SK-N-SH treated with all-trans-retinoic acid at 6 μM for 48 hours (cell line): ENCODE measurements around the gene SLC35G2.
"Not testable (repeated sequence)": the region's sequence is repeated elsewhere in the genome, so short reads cannot be mapped to it uniquely, and the experiment has no call there.

Source experiments
- CREB5 ChIP-seq: fragments of 250-450 bp; sonication (Bioruptor Pico); IDR thresholded peaks from 2 replicates; pipeline ENCODE4 v1.5.1; 2020; ENCODE audit warnings: low read depth, mild to moderate bottlenecking, moderate library complexity
- ESRRG ChIP-seq: fragments of 250-450 bp; sonication (Bioruptor Pico); IDR thresholded peaks from 2 replicates; pipeline ENCODE4 v1.6.1; 2021; ENCODE audit warnings: mild to moderate bottlenecking
- PATZ1 ChIP-seq: fragments of 250-450 bp; sonication (Bioruptor Pico); IDR thresholded peaks from 2 replicates; pipeline ENCODE4 v1.8.0; 2020; ENCODE audit warnings: mild to moderate bottlenecking, moderate library complexity, borderline replicate concordance
- SNAI2 ChIP-seq: fragments of 250-450 bp; sonication (Bioruptor Pico); IDR thresholded peaks from 2 replicates; pipeline ENCODE4 v1.5.0; 2020; ENCODE audit warnings: mild to moderate bottlenecking, moderate library complexity
- ZNF565 ChIP-seq: fragments of 450-650 bp; formaldehyde crosslinking; conservative IDR thresholded peaks from 2 replicates; pipeline ENCODE4 v1.5.0; 2020; ENCODE audit warnings: low read depth, mild to moderate bottlenecking, moderate library complexity
- ZNF8 ChIP-seq: fragments of 450-650 bp; formaldehyde crosslinking; IDR thresholded peaks from 2 replicates; pipeline ENCODE4 v1.5.0; 2020; ENCODE audit warnings: mild to moderate bottlenecking, moderate library complexity
- TF ChIP-seq, protein P1 (sequence below): fragments of 250-450 bp; sonication (Bioruptor Pico); IDR thresholded peaks from 2 replicates; pipeline ENCODE4 v1.5.0; 2020; ENCODE audit warnings: mild to moderate bottlenecking, moderate library complexity
- TF ChIP-seq, protein P2 (sequence below): fragments of 250-450 bp; sonication (Bioruptor Pico); IDR thresholded peaks from 2 replicates; pipeline ENCODE4 v1.8.0; 2021; ENCODE audit warnings: low read depth, mild to moderate bottlenecking, moderate library complexity, borderline replicate concordance

- not testable (repeated sequence) for TF ChIP-seq ZNF565 (CRISPR knock-in tag); SNAI2 (CRISPR knock-in tag); ESRRG; ZNF8 (CRISPR knock-in tag); CREB5 (CRISPR knock-in tag); PATZ1 (CRISPR knock-in tag)
- TF ChIP-seq, protein P1, sequence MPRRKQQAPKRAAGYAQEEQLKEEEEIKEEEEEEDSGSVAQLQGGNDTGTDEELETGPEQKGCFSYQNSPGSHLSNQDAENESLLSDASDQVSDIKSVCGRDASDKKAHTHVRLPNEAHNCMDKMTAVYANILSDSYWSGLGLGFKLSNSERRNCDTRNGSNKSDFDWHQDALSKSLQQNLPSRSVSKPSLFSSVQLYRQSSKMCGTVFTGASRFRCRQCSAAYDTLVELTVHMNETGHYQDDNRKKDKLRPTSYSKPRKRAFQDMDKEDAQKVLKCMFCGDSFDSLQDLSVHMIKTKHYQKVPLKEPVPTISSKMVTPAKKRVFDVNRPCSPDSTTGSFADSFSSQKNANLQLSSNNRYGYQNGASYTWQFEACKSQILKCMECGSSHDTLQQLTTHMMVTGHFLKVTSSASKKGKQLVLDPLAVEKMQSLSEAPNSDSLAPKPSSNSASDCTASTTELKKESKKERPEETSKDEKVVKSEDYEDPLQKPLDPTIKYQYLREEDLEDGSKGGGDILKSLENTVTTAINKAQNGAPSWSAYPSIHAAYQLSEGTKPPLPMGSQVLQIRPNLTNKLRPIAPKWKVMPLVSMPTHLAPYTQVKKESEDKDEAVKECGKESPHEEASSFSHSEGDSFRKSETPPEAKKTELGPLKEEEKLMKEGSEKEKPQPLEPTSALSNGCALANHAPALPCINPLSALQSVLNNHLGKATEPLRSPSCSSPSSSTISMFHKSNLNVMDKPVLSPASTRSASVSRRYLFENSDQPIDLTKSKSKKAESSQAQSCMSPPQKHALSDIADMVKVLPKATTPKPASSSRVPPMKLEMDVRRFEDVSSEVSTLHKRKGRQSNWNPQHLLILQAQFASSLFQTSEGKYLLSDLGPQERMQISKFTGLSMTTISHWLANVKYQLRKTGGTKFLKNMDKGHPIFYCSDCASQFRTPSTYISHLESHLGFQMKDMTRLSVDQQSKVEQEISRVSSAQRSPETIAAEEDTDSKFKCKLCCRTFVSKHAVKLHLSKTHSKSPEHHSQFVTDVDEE (CRISPR knock-in tag), result not testable (repeated sequence)
- TF ChIP-seq, protein P2, sequence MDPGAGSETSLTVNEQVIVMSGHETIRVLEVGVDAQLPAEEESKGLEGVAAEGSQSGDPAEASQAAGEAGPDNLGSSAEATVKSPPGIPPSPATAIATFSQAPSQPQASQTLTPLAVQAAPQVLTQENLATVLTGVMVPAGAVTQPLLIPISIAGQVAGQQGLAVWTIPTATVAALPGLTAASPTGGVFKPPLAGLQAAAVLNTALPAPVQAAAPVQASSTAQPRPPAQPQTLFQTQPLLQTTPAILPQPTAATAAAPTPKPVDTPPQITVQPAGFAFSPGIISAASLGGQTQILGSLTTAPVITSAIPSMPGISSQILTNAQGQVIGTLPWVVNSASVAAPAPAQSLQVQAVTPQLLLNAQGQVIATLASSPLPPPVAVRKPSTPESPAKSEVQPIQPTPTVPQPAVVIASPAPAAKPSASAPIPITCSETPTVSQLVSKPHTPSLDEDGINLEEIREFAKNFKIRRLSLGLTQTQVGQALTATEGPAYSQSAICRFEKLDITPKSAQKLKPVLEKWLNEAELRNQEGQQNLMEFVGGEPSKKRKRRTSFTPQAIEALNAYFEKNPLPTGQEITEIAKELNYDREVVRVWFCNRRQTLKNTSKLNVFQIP (CRISPR knock-in tag), result not testable (repeated sequence)
These were observed 78.2 kb downstream of the SLC35G2 start for GRCh38 chr3:136897171-136897570.
